ENCODE data around the gene CXCL5.
A peak's percentile ranks its signal among the peaks of the same experiment; 100 is the strongest.

Gene CXCL5

DNA sequence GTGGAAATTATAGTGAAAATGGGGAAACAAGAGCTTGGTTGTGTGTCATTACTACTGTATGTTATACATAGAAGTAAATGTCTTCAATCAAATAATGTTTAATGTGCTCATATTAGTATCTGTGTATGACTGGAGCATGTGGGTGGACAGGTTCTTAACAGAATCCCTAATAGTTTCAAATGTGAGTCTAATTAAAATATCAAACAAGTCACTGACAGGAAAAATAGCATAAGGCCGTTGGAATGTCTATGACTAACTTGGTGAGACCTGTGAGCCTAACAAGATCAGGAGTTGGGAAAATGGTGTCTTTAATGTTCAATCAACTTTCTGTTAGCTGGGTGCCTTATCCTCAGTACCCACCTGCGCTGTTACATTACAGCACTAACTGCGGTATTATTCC, 46.2 kb upstream of the CXCL5 start:
- no peak for TF ChIP-seq TCF12 (IDR thresholded peaks at IDR 0.05; ENCODE audit: low read depth)
- no peak for TF ChIP-seq REST (IDR thresholded peaks at IDR 0.05; ENCODE audit: low read depth)
- no peak for TF ChIP-seq ZBTB7A (IDR thresholded peaks at IDR 0.05; ENCODE audit: low read depth)
- no peak for TF ChIP-seq EGR1 (IDR thresholded peaks at IDR 0.05)
- no peak for TF ChIP-seq TEAD4 (IDR thresholded peaks at IDR 0.05)
- TF ChIP-seq RAD21 (IDR thresholded peaks at IDR 0.05; ENCODE audit: low read depth), result no peak
- TF ChIP-seq CREB1 (IDR thresholded peaks at IDR 0.05; ENCODE audit: low read depth), result no peak

GRCh38 chr4:74042681-74043080, 44.2 kb upstream of the CXCL5 start:
- TF ChIP-seq TAF1 (IDR thresholded peaks at IDR 0.05; ENCODE audit: low read depth) (no peak), RAD21 (IDR thresholded peaks at IDR 0.05; ENCODE audit: low read depth) (peak; percentile 49; the same call in 1 of the 2 replicates), NFIC (IDR thresholded peaks at IDR 0.05) (no peak), CREB1 (IDR thresholded peaks at IDR 0.05; ENCODE audit: low read depth) (no peak), ZBTB7A (IDR thresholded peaks at IDR 0.05; ENCODE audit: low read depth) (no peak)
- TF ChIP-seq, protein P1, sequence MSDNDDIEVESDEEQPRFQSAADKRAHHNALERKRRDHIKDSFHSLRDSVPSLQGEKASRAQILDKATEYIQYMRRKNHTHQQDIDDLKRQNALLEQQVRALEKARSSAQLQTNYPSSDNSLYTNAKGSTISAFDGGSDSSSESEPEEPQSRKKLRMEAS (IDR thresholded peaks at IDR 0.05), result no peak
- TF ChIP-seq, protein P2, sequence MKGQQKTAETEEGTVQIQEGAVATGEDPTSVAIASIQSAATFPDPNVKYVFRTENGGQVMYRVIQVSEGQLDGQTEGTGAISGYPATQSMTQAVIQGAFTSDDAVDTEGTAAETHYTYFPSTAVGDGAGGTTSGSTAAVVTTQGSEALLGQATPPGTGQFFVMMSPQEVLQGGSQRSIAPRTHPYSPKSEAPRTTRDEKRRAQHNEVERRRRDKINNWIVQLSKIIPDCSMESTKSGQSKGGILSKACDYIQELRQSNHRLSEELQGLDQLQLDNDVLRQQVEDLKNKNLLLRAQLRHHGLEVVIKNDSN (IDR thresholded peaks at IDR 0.05), result no peak

- TF ChIP-seq CREB1 (IDR thresholded peaks at IDR 0.05; ENCODE audit: low read depth), result no peak
- no peak for TF ChIP-seq RAD21 (IDR thresholded peaks at IDR 0.05; ENCODE audit: low read depth)
- TF ChIP-seq FOXM1 (IDR thresholded peaks at IDR 0.05; ENCODE audit: borderline replicate concordance, low read depth), result no peak
- TF ChIP-seq NFIC (IDR thresholded peaks at IDR 0.05), result no peak
- TF ChIP-seq TAF1 (IDR thresholded peaks at IDR 0.05; ENCODE audit: low read depth), result no peak
- TF ChIP-seq TEAD4 (IDR thresholded peaks at IDR 0.05), result no peak
- TF ChIP-seq, protein P2 (IDR thresholded peaks at IDR 0.05), result no peak
- TF ChIP-seq EGR1 (IDR thresholded peaks at IDR 0.05), result no peak
- TF ChIP-seq EP300 (IDR thresholded peaks at IDR 0.05; ENCODE audit: borderline replicate concordance), result no peak
- no peak for TF ChIP-seq REST (IDR thresholded peaks at IDR 0.05; ENCODE audit: low read depth)
- no peak for TF ChIP-seq ZBTB7A (IDR thresholded peaks at IDR 0.05; ENCODE audit: low read depth)
Observed at GRCh38 chr4:74041418-74041817, 42.9 kb upstream of the CXCL5 start.

- TF ChIP-seq ZBTB7A (IDR thresholded peaks at IDR 0.05; ENCODE audit: low read depth) (no peak), FOXM1 (IDR thresholded peaks at IDR 0.05; ENCODE audit: borderline replicate concordance, low read depth) (no peak), NFIC (IDR thresholded peaks at IDR 0.05) (no peak), TEAD4 (IDR thresholded peaks at IDR 0.05) (no peak), TAF1 (IDR thresholded peaks at IDR 0.05; ENCODE audit: low read depth) (no peak), EP300 (IDR thresholded peaks at IDR 0.05; ENCODE audit: borderline replicate concordance) (no peak), REST (IDR thresholded peaks at IDR 0.05; ENCODE audit: low read depth) (no peak), YY1 (IDR thresholded peaks at IDR 0.05; ENCODE audit: low read depth) (no peak), RAD21 (IDR thresholded peaks at IDR 0.05; ENCODE audit: low read depth) (no peak), CEBPB (IDR thresholded peaks at IDR 0.05) (no peak), EGR1 (IDR thresholded peaks at IDR 0.05) (no peak), TCF12 (IDR thresholded peaks at IDR 0.05; ENCODE audit: low read depth) (no peak), CREB1 (IDR thresholded peaks at IDR 0.05; ENCODE audit: low read depth) (no peak)
- TF ChIP-seq, protein P2 (IDR thresholded peaks at IDR 0.05), result no peak
- TF ChIP-seq, protein P1 (IDR thresholded peaks at IDR 0.05), result no peak
Observed at GRCh38 chr4:74039315-74039763, 40.9 kb upstream of the CXCL5 start.
